ENCODE data around the gene ELL2. TPM values are rescaled to one million over a fixed set of nuclear protein-coding genes. Genes with fewer than 3 reads are reported as not detected.
A peak's percentile ranks its signal among the peaks of the same experiment; 100 is the strongest.

The ELL2 gene
- total and polyA plus RNA-seq, 2 of the 13 experiments (the other 11 are each of a cell fraction or from before 2014, with no cell fraction given), result 78.9 to 97.1 TPM

DNA sequence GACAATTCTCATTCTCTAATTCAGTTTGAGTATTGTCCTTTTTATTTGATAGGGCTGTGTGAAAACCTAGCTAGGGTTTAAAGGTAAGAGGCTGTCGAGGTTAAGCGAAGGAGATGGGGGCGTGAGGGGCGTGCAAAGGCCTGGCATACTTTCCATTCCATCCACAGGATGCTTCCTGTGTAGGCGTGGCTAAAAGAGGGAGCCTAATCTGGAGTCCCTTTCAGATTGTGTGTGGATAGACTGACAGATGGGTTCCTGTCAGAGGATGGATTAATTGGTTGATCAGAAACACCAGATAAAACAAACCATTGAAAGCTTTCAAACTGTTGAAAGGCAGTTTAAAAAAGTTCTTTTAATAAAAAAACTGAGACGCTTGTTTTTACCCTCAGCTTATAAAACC, 1.1 kb upstream of the ELL2 start (continued):
- TF ChIP-seq ZNF580 (CRISPR knock-in tag; IDR thresholded peaks at IDR 0.05; ENCODE audit: borderline replicate concordance, low read depth), result no peak
- TF ChIP-seq CREM (IDR thresholded peaks at IDR 0.05), result no peak
- TF ChIP-seq CREM (CRISPR knock-in tag; IDR thresholded peaks at IDR 0.05), result no peak
- no peak for TF ChIP-seq EZH2 (conservative IDR thresholded peaks at IDR 0.05; ENCODE audit: low read depth, low read length)
- TF ChIP-seq ZFX (CRISPR knock-in tag; IDR thresholded peaks at IDR 0.05; ENCODE audit: low read depth), result peak; percentile 48; the same call in 1 of the 2 replicates
- peak; percentile 16; the same call in 1 of the 2 replicates for TF ChIP-seq ZMYM4 (CRISPR knock-in tag; IDR thresholded peaks at IDR 0.05)
- TF ChIP-seq KLF9 (CRISPR knock-in tag; IDR thresholded peaks at IDR 0.05; ENCODE audit: low read depth), result no peak
- TF ChIP-seq SP5 (CRISPR knock-in tag; IDR thresholded peaks at IDR 0.05; ENCODE audit: borderline replicate concordance, low read depth), result peak; percentile 66; the same call in 1 of the 2 replicates
- peak; percentile 53 for TF ChIP-seq MED1 (CRISPR knock-in tag; IDR thresholded peaks at IDR 0.05)
- TF ChIP-seq ELF3 (CRISPR knock-in tag; IDR thresholded peaks at IDR 0.05), result peak; percentile 60
- TF ChIP-seq THAP8 (CRISPR knock-in tag; IDR thresholded peaks at IDR 0.05; ENCODE audit: borderline replicate concordance), result no peak
- TF ChIP-seq AGO2 (optimal IDR thresholded peaks at IDR 0.05; ENCODE audit: low read depth, low read length), result no peak
- TF ChIP-seq NR3C1 (CRISPR knock-in tag; IDR thresholded peaks at IDR 0.05), result no peak
- TF ChIP-seq NFE2L2 (IDR thresholded peaks at IDR 0.05; ENCODE audit: low read length), result no peak
- TF ChIP-seq, protein P1, sequence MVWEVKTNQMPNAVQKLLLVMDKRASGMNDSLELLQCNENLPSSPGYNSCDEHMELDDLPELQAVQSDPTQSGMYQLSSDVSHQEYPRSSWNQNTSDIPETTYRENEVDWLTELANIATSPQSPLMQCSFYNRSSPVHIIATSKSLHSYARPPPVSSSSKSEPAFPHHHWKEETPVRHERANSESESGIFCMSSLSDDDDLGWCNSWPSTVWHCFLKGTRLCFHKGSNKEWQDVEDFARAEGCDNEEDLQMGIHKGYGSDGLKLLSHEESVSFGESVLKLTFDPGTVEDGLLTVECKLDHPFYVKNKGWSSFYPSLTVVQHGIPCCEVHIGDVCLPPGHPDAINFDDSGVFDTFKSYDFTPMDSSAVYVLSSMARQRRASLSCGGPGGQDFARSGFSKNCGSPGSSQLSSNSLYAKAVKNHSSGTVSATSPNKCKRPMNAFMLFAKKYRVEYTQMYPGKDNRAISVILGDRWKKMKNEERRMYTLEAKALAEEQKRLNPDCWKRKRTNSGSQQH (CRISPR knock-in tag; IDR thresholded peaks at IDR 0.05; ENCODE audit: low read depth), result no peak
- peak; percentile 96 for TF ChIP-seq TEAD3 (CRISPR knock-in tag; optimal IDR thresholded peaks at IDR 0.05; ENCODE audit: borderline replicate concordance)
- TF ChIP-seq ZEB1 (IDR thresholded peaks at IDR 0.05; ENCODE audit: insufficient replicate concordance, low read depth), result peak; percentile 21
- TF ChIP-seq POLR2G (IDR thresholded peaks at IDR 0.05; ENCODE audit: low read depth, low read length), result no peak
- TF ChIP-seq, protein P2, sequence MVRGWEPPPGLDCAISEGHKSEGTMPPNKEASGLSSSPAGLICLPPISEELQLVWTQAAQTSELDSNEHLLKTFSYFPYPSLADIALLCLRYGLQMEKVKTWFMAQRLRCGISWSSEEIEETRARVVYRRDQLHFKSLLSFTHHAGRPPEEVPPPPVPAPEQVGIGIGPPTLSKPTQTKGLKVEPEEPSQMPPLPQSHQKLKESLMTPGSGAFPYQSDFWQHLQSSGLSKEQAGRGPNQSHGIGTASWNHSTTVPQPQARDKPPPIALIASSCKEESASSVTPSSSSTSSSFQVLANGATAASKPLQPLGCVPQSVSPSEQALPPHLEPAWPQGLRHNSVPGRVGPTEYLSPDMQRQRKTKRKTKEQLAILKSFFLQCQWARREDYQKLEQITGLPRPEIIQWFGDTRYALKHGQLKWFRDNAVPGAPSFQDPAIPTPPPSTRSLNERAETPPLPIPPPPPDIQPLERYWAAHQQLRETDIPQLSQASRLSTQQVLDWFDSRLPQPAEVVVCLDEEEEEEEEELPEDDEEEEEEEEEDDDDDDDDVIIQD (CRISPR knock-in tag; IDR thresholded peaks at IDR 0.05; ENCODE audit: low read depth), result peak; percentile 36; the same call in 1 of the 2 replicates
- TF ChIP-seq IRF2 (CRISPR knock-in tag; IDR thresholded peaks at IDR 0.05), result 0 out of 2 replicates have a peak, but pooled peaks have one; percentile 20
- TF ChIP-seq NPAS2 (CRISPR knock-in tag; IDR thresholded peaks at IDR 0.05; ENCODE audit: borderline replicate concordance), result no peak
- no peak for TF ChIP-seq NR2F6 (IDR thresholded peaks at IDR 0.05)
- TF ChIP-seq NR2F6 (CRISPR knock-in tag; IDR thresholded peaks at IDR 0.05), result 0 out of 2 replicates have a peak, but pooled peaks have one; percentile 15
- TF ChIP-seq SOX5 (CRISPR knock-in tag; IDR thresholded peaks at IDR 0.05; ENCODE audit: borderline replicate concordance), result peak; percentile 20; the same call in 1 of the 2 replicates
- no peak for TF ChIP-seq NFYC (CRISPR knock-in tag; IDR thresholded peaks at IDR 0.05)
- TF ChIP-seq, protein P3, sequence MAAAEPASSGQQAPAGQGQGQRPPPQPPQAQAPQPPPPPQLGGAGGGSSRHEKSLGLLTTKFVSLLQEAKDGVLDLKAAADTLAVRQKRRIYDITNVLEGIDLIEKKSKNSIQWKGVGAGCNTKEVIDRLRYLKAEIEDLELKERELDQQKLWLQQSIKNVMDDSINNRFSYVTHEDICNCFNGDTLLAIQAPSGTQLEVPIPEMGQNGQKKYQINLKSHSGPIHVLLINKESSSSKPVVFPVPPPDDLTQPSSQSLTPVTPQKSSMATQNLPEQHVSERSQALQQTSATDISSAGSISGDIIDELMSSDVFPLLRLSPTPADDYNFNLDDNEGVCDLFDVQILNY (CRISPR knock-in tag; conservative IDR thresholded peaks at IDR 0.05), result no peak
- no peak for TF ChIP-seq ZNF569 (CRISPR knock-in tag; IDR thresholded peaks at IDR 0.05; ENCODE audit: borderline replicate concordance)
- TF ChIP-seq ZNF788 (CRISPR knock-in tag; IDR thresholded peaks at IDR 0.05; ENCODE audit: borderline replicate concordance), result no peak
- TF ChIP-seq SETDB1 (CRISPR knock-in tag; IDR thresholded peaks at IDR 0.05; ENCODE audit: borderline replicate concordance), result no peak
- peak; percentile 73; the same call in 1 of the 2 replicates for TF ChIP-seq ZNF3 (CRISPR knock-in tag; IDR thresholded peaks at IDR 0.05)

Data from HepG2 (cell line).